IMR-90 (cell line): Measurements from ENCODE around the gene PYGO2. TPM values are rescaled to one million over a fixed set of nuclear protein-coding genes. Genes with fewer than 3 reads are reported as not detected.

Experiments used
- ATAC-seq: fragments of 200-7000 bp; cut with Tn5 transposase; 2 replicates; pipeline ENCODE4 v1.9.1; 2020; ENCODE audit warnings: low read depth, mild to moderate bottlenecking, moderate library complexity
- BruUV-seq: library from RNA; stranded (reverse); fragments of 400-500 nt; replicated peaks from 2 replicates; lab custom pipeline; 2021; lab: Mats Ljungman, UMichigan
- CTCF ChIA-PET: fragments of 300-600 bp; formaldehyde crosslinking; extraction: SDS; loops from one replicate; lab custom pipeline; 2021; ENCODE audit warnings: antibody characterized with exemption; lab: Yijun Ruan, JAX
- POLR2A ChIA-PET: fragments of 300-600 bp; sonication (Branson Sonifier 250); formaldehyde crosslinking; loops from one replicate; lab custom pipeline; 2022; ENCODE audit warnings: antibody characterized with exemption; ENCODE audit not compliant: unreplicated experiment; lab: Charles Lee
- DNase-seq: peaks from one replicate; pipeline ENCODE4 v3.0.0; 2013
- H2AFZ ChIP-seq: replicated peaks from 2 replicates; pipeline ENCODE3; 2013; ENCODE audit warnings: low read length, mild to moderate bottlenecking; ENCODE audit not compliant: poor library complexity
- H2AK5ac ChIP-seq: 2 replicates; pipeline ENCODE4 v1.6.1; 2013; ENCODE audit warnings: low read depth, low read length, inconsistent platforms
- H2AK9ac ChIP-seq: replicated peaks from 2 replicates; pipeline ENCODE3; 2013; ENCODE audit warnings: mild to moderate bottlenecking, low read depth, low read length, moderate library complexity; ENCODE audit not compliant: poor library complexity
- H2BK120ac ChIP-seq: 2 replicates; pipeline ENCODE4 v1.6.1; 2013; ENCODE audit warnings: low read depth, low read length, inconsistent platforms
- H2BK15ac ChIP-seq: 3 replicates; pipeline ENCODE4 v1.6.1; 2013; ENCODE audit warnings: low read depth, low read length, inconsistent platforms
- H2BK20ac ChIP-seq: 2 replicates; pipeline ENCODE4 v1.6.1; 2013; ENCODE audit warnings: low read depth, mild to moderate bottlenecking, inconsistent platforms, low read length, moderate library complexity
- H2BK5ac ChIP-seq: 2 replicates; pipeline ENCODE4 v1.6.1; 2013; ENCODE audit warnings: mild to moderate bottlenecking, low read depth, low read length, inconsistent platforms; ENCODE audit not compliant: poor library complexity, severe bottlenecking
- H3K14ac ChIP-seq: replicated peaks from 2 replicates; pipeline ENCODE4 v1.6.1; 2013; ENCODE audit warnings: low read depth, low read length, inconsistent platforms
- H3K18ac ChIP-seq: 2 replicates; pipeline ENCODE4 v1.6.1; 2013; ENCODE audit warnings: low read depth, low read length, control low read depth
- H3K23ac ChIP-seq: 2 replicates; pipeline ENCODE4 v1.6.1; 2013; ENCODE audit warnings: low read depth, low read length, inconsistent platforms
- H3K27ac ChIP-seq: 2 replicates; pipeline ENCODE4 v1.5.1; 2013; ENCODE audit warnings: mild to moderate bottlenecking, control low read depth, low read length; ENCODE audit not compliant: insufficient read depth
- H3K27me3 ChIP-seq: 2 replicates; pipeline ENCODE4 v1.6.1; 2013; ENCODE audit warnings: low read length; ENCODE audit not compliant: control insufficient read depth, insufficient read depth
- H3K36me3 ChIP-seq: 2 replicates; pipeline ENCODE4 v1.6.1; 2013; ENCODE audit warnings: low read length, mixed read lengths; ENCODE audit not compliant: control insufficient read depth, insufficient read depth
- H3K4ac ChIP-seq: 2 replicates; pipeline ENCODE4 v1.6.1; 2013; ENCODE audit warnings: low read depth, low read length, inconsistent platforms
- H3K4me1 ChIP-seq: 2 replicates; pipeline ENCODE4 v1.6.1; 2013; ENCODE audit warnings: low read length, mixed read lengths; ENCODE audit not compliant: control insufficient read depth, insufficient read depth
- H3K4me2 ChIP-seq: 2 replicates; pipeline ENCODE4 v1.6.1; 2013; ENCODE audit warnings: low read depth, mild to moderate bottlenecking, control low read depth, low read length, moderate library complexity
- H3K4me3 ChIP-seq: 2 replicates; pipeline ENCODE4 v1.5.1; 2013; ENCODE audit warnings: low read depth, mild to moderate bottlenecking, control low read depth, low read length, moderate library complexity; ENCODE audit not compliant: insufficient read depth
- H3K56ac ChIP-seq: 2 replicates; pipeline ENCODE4 v1.6.1; 2013; ENCODE audit warnings: low read length, inconsistent platforms; ENCODE audit not compliant: insufficient read depth; ENCODE audit errors: extremely low read depth
- H3K79me1 ChIP-seq, 2 experiments: 2 replicates each; pipeline ENCODE4 v1.6.1; 2013; ENCODE audit warnings: low read length in 2 of 2, inconsistent platforms in 1 of 2, low read depth in 1 of 2
- H3K9ac ChIP-seq: 2 replicates; pipeline ENCODE4 v1.6.1; 2013; ENCODE audit warnings: low read depth, low read length, control low read depth
- H3K9me1 ChIP-seq: 2 replicates; pipeline ENCODE4 v1.6.1; 2013; ENCODE audit warnings: low read length, inconsistent platforms; ENCODE audit not compliant: insufficient read depth
- H3K9me3 ChIP-seq: 2 replicates; pipeline ENCODE4 v1.6.1; 2013; ENCODE audit warnings: low read length; ENCODE audit not compliant: control insufficient read depth, insufficient read depth
- H4K20me1 ChIP-seq: 2 replicates; pipeline ENCODE4 v1.6.1; 2013; ENCODE audit warnings: low read length, inconsistent platforms; ENCODE audit not compliant: insufficient read depth
- H4K5ac ChIP-seq: 2 replicates; pipeline ENCODE4 v1.6.1; 2013; ENCODE audit warnings: mild to moderate bottlenecking, low read depth, low read length, control low read depth
- H4K8ac ChIP-seq, 2 experiments: 2 replicates each; pipeline ENCODE4 v1.6.1; 2013; ENCODE audit warnings: low read depth in 2 of 2, low read length in 2 of 2, control low read depth in 1 of 2, inconsistent platforms in 1 of 2
- H4K91ac ChIP-seq: 2 replicates; pipeline ENCODE4 v1.6.1; 2013; ENCODE audit warnings: low read depth, low read length, inconsistent platforms; ENCODE audit not compliant: insufficient read depth
- FOS ChIP-seq: fragments of 150-350 bp; IDR thresholded peaks from 2 replicates; pipeline ENCODE4 v1.6.1; 2016; ENCODE audit warnings: low read depth, low read length
- POLR2A ChIP-seq: IDR thresholded peaks from 2 replicates; pipeline ENCODE4 v1.6.1; 2012; ENCODE audit warnings: mild to moderate bottlenecking, low read depth, low read length
- RCOR1 ChIP-seq: IDR thresholded peaks from 2 replicates; pipeline ENCODE4 v1.6.1; 2012; ENCODE audit warnings: mild to moderate bottlenecking, low read length, improper control_type of control experiment; ENCODE audit not compliant: insufficient replicate concordance
- WGBS, 2 experiments: methylation state at CpG; one replicate each; pipeline versions ENCODE4 v1.1.5 to v1.1.7; 2013; ENCODE audit warnings: missing lambda C conversion rate in 2 of 2; ENCODE audit not compliant: insufficient read length in 1 of 2; ENCODE audit errors: extremely low coverage in 2 of 2; 5-methylcytosine and 5-hydroxymethylcytosine counted together
- dilution Hi-C: fragments of 300-500 bp; cut with HindIII; formaldehyde crosslinking; loops from one replicate; pipeline ENCODE4 v1.14.3; 2018; ENCODE audit warnings: low sequenced_read_pairs; ENCODE audit not compliant: unreplicated experiment
- in situ Hi-C: fragments of 300-500 bp; cut with MboI; formaldehyde crosslinking; loops from 3 replicates; pipeline ENCODE4 v1.14.3; 2019; ENCODE audit warnings: low sequenced_read_pairs, inconsistent platforms, mixed read lengths
- intact Hi-C: fragments of 100-400 bp; cut with micrococcal nuclease; formaldehyde crosslinking; loops from 2 replicates; pipeline ENCODE4 v1.10.0; 2022
- polyA plus RNA-seq, 3 experiments: library from polyadenylated mRNA; depleted of rRNA; stranded (reverse); fragments of >200 nt; gene quantifications; 2 replicates each; pipeline ENCODE4 v1.2.3, GENCODE V29; 2012; ENCODE audit warnings: low replicate concordance in 1 of 3
- total RNA-seq: library from RNA; depleted of rRNA; stranded (reverse); fragments of >200 nt; gene quantifications from 2 replicates; pipeline ENCODE4 v1.2.3, GENCODE V29; 2012

PYGO2 gene
- total and polyA plus RNA-seq, 2 of the 4 experiments (the other 2 are of a cell fraction) = 5.4 to 14.8 TPM

DNA sequence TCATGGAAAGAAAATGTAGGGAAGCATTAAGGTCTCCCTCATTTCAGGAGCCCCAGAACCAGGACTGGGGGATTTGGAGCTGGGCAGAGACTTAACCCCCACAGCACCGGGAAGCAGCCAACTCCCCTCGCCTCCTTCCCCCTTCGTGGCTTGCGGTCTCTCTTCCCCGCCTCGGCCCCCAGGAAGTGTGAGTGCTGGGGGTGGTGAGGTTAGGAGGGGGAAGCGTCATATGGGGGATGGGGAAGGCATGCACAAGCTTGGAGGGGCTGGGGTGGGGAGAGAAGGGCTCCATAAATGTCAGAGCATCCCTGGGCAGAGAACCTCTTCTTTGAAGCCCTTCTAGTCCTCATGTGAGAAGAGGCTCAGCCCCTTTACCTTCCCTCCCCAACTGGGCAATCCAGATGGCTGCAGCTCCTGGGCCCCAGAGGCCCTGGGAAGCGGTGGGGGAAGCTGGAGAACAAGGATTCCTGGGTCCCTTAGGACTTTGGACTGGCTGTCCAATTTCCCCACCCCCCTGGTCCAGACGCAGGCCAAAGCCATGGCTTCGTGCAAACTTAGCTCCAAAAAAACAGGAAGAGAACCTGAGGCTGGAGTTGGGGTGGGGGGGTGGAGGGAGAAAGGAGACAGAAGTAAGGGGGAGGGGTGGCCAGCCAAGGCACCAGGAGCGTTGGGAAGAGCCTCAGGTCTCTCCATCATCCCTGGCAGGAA, 48.8 kb upstream of the PYGO2 start:
- Histone ChIP-seq H2BK5ac (no peak overlapping the region), H3K9me3 (no peaks in the 10 kb centered on the region), H3K23ac (no peak overlapping the region), H2BK15ac (no peak overlapping the region), H3K9ac (no peak overlapping the region), H4K8ac (no peak overlapping the region), H4K20me1 (peaks cover 19% of the 10 kb centered on the region), H3K4me1 (peaks cover 5% of the 10 kb centered on the region), H2BK20ac (no peak overlapping the region), H3K9me1 (peaks cover 5% of the 10 kb centered on the region; the same call in 1 of the 2 replicates), H3K4ac (no peak overlapping the region), H3K4me2 (no peak overlapping the region), H2AK5ac (no peak overlapping the region), H2AK9ac (no peak overlapping the region), H3K18ac (no peak overlapping the region), H3K56ac (no peak overlapping the region), H3K27ac (no peak overlapping the region), H3K14ac (no peak overlapping the region), H4K91ac (no peak overlapping the region), H3K4me3 (no peak overlapping the region), H3K27me3 (no peaks in the 10 kb centered on the region), H3K79me1 (peaks cover 0 to 45% of the 10 kb centered on the region in 2 experiments; a peak in 3 of 4 replicates), H4K5ac (no peak overlapping the region), H2BK120ac (no peak overlapping the region), H2AFZ (no peak overlapping the region), H3K36me3 (peaks cover 11% of the 10 kb centered on the region)
- BruUV-seq = no TSS peak
- in situ Hi-C loops = no loop called here
- CTCF ChIA-PET = no interaction called here
- DNase-seq (no peak), ATAC-seq (no peak)
- no CpG with 5 or more reads among the region's 11 CpGs for WGBS, 2 experiments
- dilution Hi-C loops = no loop called here
- POLR2A ChIA-PET = no interaction called here
- intact Hi-C loops = no loop called here
- TF ChIP-seq RCOR1 = no peak
- TF ChIP-seq FOS = no peak
- TF ChIP-seq POLR2A = no peak
